ENCODE data around the gene PAX3. TPM values are rescaled to one million over a fixed set of nuclear protein-coding genes. Genes with fewer than 3 reads are reported as not detected.

PAX3 gene
- total and polyA plus RNA-seq, 9 of the 15 experiments (the other 6 are each of a cell fraction or from before 2014, with no cell fraction given): not detected

DNA sequence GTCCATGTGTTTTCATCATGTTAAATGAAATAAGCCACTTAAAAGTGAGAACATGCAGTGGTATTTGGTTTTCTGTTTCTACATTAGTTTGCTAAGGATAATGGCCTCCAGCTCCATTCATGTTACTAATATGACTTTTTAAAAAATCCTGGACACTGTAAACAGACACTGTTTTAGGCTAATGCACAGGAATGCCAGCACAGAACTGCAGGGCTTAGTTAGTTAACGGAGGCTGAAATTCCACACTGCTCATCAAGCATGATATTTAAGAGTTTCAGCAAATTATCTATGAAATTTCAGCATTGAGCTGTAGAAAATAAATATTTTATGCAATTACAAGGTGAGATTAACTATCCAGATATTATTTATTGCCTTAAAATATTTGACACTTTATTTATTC lies 42.5 kb upstream of the PAX3 start:
- TF ChIP-seq, protein P1, sequence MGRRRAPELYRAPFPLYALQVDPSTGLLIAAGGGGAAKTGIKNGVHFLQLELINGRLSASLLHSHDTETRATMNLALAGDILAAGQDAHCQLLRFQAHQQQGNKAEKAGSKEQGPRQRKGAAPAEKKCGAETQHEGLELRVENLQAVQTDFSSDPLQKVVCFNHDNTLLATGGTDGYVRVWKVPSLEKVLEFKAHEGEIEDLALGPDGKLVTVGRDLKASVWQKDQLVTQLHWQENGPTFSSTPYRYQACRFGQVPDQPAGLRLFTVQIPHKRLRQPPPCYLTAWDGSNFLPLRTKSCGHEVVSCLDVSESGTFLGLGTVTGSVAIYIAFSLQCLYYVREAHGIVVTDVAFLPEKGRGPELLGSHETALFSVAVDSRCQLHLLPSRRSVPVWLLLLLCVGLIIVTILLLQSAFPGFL (CRISPR knock-in tag; IDR thresholded peaks at IDR 0.05): no peak
- TF ChIP-seq HEY1 (CRISPR knock-in tag; IDR thresholded peaks at IDR 0.05; ENCODE audit: borderline replicate concordance) (no peak), RUNX1 (IDR thresholded peaks at IDR 0.05; ENCODE audit: low read depth) (no peak), RNF2 (IDR thresholded peaks at IDR 0.05) (no peak), ZC3H8 (IDR thresholded peaks at IDR 0.05) (no peak), KDM1A (IDR thresholded peaks at IDR 0.05) (no peak), ZNF507 (tag; conservative IDR thresholded peaks at IDR 0.05) (no peak), ZNF184 (CRISPR knock-in tag; IDR thresholded peaks at IDR 0.05) (no peak), KHSRP (IDR thresholded peaks at IDR 0.05) (no peak), KLF10 (CRISPR knock-in tag; IDR thresholded peaks at IDR 0.05) (no peak), ZFX (CRISPR knock-in tag; IDR thresholded peaks at IDR 0.05) (no peak), SMARCA4 (IDR thresholded peaks at IDR 0.05) (no peak), NR2C2 (CRISPR knock-in tag; IDR thresholded peaks at IDR 0.05) (no peak), NR2C2 (tag; IDR thresholded peaks at IDR 0.05) (no peak), FOS (IDR thresholded peaks at IDR 0.05; ENCODE audit: extremely low read depth, insufficient read length) (no peak), ZNF79 (CRISPR knock-in tag; IDR thresholded peaks at IDR 0.05; ENCODE audit: low read depth) (no peak), RAD51 (IDR thresholded peaks at IDR 0.05; ENCODE audit: borderline replicate concordance, low read depth) (no peak), FOXP1 (CRISPR knock-in tag; IDR thresholded peaks at IDR 0.05) (no peak)
- TF ChIP-seq, protein P2, sequence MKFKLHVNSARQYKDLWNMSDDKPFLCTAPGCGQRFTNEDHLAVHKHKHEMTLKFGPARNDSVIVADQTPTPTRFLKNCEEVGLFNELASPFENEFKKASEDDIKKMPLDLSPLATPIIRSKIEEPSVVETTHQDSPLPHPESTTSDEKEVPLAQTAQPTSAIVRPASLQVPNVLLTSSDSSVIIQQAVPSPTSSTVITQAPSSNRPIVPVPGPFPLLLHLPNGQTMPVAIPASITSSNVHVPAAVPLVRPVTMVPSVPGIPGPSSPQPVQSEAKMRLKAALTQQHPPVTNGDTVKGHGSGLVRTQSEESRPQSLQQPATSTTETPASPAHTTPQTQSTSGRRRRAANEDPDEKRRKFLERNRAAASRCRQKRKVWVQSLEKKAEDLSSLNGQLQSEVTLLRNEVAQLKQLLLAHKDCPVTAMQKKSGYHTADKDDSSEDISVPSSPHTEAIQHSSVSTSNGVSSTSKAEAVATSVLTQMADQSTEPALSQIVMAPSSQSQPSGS (CRISPR knock-in tag; IDR thresholded peaks at IDR 0.05): no peak
- TF ChIP-seq, protein P3, sequence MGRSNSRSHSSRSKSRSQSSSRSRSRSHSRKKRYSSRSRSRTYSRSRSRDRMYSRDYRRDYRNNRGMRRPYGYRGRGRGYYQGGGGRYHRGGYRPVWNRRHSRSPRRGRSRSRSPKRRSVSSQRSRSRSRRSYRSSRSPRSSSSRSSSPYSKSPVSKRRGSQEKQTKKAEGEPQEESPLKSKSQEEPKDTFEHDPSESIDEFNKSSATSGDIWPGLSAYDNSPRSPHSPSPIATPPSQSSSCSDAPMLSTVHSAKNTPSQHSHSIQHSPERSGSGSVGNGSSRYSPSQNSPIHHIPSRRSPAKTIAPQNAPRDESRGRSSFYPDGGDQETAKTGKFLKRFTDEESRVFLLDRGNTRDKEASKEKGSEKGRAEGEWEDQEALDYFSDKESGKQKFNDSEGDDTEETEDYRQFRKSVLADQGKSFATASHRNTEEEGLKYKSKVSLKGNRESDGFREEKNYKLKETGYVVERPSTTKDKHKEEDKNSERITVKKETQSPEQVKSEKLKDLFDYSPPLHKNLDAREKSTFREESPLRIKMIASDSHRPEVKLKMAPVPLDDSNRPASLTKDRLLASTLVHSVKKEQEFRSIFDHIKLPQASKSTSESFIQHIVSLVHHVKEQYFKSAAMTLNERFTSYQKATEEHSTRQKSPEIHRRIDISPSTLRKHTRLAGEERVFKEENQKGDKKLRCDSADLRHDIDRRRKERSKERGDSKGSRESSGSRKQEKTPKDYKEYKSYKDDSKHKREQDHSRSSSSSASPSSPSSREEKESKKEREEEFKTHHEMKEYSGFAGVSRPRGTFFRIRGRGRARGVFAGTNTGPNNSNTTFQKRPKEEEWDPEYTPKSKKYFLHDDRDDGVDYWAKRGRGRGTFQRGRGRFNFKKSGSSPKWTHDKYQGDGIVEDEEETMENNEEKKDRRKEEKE (IDR thresholded peaks at IDR 0.05; ENCODE audit: borderline replicate concordance in 1 of 2, control insufficient read depth in 1 of 2, low read depth in 2 of 2, low read length in 1 of 2): no peak
- Histone ChIP-seq H3K27ac (ENCODE audit: extremely low read depth, low read depth, low read length) (no peak overlapping the region), H3K9me1 (ENCODE audit: control insufficient read depth, insufficient read depth, low read length) (no peaks in the 10 kb centered on the region), H2AFZ (ENCODE audit: low read depth, low read length) (no peak overlapping the region), H3K9ac (ENCODE audit: insufficient read depth in 1 of 2, low read depth in 2 of 2, low read length in 2 of 2) (no peak overlapping the region), H3K9me3 (replicated peaks; ENCODE audit: control insufficient read depth, insufficient read depth, low read depth, low read length) (no peaks in the 10 kb centered on the region), H3K36me3 (ENCODE audit: control insufficient read depth, insufficient read depth, low read length) (no peaks in the 10 kb centered on the region), H3K27me3 (ENCODE audit: control insufficient read depth in 2 of 2, insufficient read depth in 2 of 2, low read length in 2 of 2) (no peaks in the 10 kb centered on the region), H3K4me1 (replicated peaks in 1 of 2; ENCODE audit: control insufficient read depth in 2 of 2, insufficient read depth in 2 of 2, low read length in 2 of 2) (no peaks in the 10 kb centered on the region), H4K20me1 (replicated peaks; ENCODE audit: control insufficient read depth, insufficient read depth, low read length) (no peaks in the 10 kb centered on the region), H3K79me2 (ENCODE audit: control insufficient read depth, insufficient read depth, low read length) (no peaks in the 10 kb centered on the region), H3K4me2 (ENCODE audit: insufficient read depth, low read length) (no peak overlapping the region), H3K4me3 (no peak overlapping the region)
- in situ Hi-C loops (cut with MboI) (no loop called here), intact Hi-C loops (cut with micrococcal nuclease) (no loop called here)
- no peak for FAIRE-seq
- 9% methylated on average over 1 of the region's 1 CpG for WGBS (ENCODE audit: insufficient coverage, low coverage, missing lambda C conversion rate)
- DNase-seq (ENCODE audit: extremely low read depth in 1 of 4, low spot score in 3 of 4): no peak
- no TSS peak for BruUV-seq (replicated peaks)
- ChIA-PET CTCF (ENCODE audit: low intra/inter-chr PET ratio) (no interaction called here), POLR2A (no interaction called here)
- ATAC-seq: no peak
